Bronchial epithelial cell (primary cell): ENCODE measurements around the gene NRDE2. TPM values are rescaled to one million over a fixed set of nuclear protein-coding genes. Genes with fewer than 3 reads are reported as not detected.

Experiments used
- DNase-seq: peaks from one replicate; pipeline ENCODE4 v3.0.0-alpha.2; 2010; ENCODE audit warnings: low read depth
- FAIRE-seq: peaks from 2 replicates; lab custom pipeline; 2011; peaks lifted over from hg19 to GRCh38; lab: Jason Lieb, UNC
- H3K27me3 ChIP-seq: 2 replicates; pipeline ENCODE4 v1.5.1; 2011; ENCODE audit warnings: low read length; ENCODE audit not compliant: control insufficient read depth, insufficient read depth
- H3K36me3 ChIP-seq: 2 replicates; pipeline ENCODE4 v1.5.1; 2011; ENCODE audit warnings: low read length; ENCODE audit not compliant: control insufficient read depth, insufficient read depth
- H3K4me3 ChIP-seq: 2 replicates; pipeline ENCODE4 v1.5.1; 2011; ENCODE audit warnings: mild to moderate bottlenecking, low read depth, low read length, control low read depth
- CTCF ChIP-seq: IDR thresholded peaks from 2 replicates; pipeline ENCODE4 v1.5.1; 2011; ENCODE audit warnings: mild to moderate bottlenecking, moderate library complexity, low read length, control low read depth, inconsistent platforms; ENCODE audit not compliant: insufficient read depth, severe bottlenecking
- total RNA-seq: library from RNA; depleted of rRNA; stranded (reverse); fragments of >200 nt; gene quantifications from 2 replicates; pipeline ENCODE4 v1.2.1, GENCODE V29; 2014

The NRDE2 gene
- total RNA-seq, 1 donor from 2014 or later = 6.1 TPM

DNA sequence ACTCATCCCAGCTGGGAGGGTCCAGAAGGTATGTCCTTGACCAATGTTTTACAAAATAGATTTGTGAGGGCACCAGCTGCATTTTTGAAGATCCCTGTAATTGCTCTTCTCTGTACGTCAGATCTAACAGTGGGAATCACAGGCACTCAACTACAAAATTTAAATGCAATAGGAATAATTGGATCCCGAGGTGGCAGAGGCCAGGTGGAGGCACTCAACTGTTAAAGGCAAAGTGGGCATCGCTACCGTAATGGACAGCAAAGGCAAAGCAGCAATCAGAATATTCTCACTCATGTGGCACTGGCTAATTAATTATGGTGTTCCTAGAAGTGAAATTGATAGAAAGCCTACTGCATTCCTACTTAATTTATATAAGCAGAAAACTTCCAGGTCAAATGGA lies 103.3 kb downstream of the NRDE2 start:
- no peak for FAIRE-seq
- no peaks in the 10 kb centered on the region for H3K27me3 ChIP-seq

More for the DNA sequence above, 103.3 kb downstream of the NRDE2 start:
- TF ChIP-seq CTCF = no peak
- no peak for DNase-seq
- Histone ChIP-seq H3K4me3 (no peak overlapping the region), H3K36me3 (no peaks in the 10 kb centered on the region)

Other genes starting within 250 kb of the NRDE2 start
- 102 and 145 TPM in 2 replicates for gene PSMC1, start 75.4 kb downstream of the NRDE2 start, total RNA-seq
- 267 and 1,162 TPM in 2 replicates for gene CALM1, start 65.1 kb upstream of the NRDE2 start, total RNA-seq